DND-41 (cell line): Measurements from ENCODE around the gene NOL9.

ENCODE experiments used
- ATAC-seq: fragments of 200-7000 bp; cut with Tn5 transposase; 3 replicates; pipeline ENCODE4 v1.9.1; 2021; ENCODE audit warnings: low read depth; ENCODE audit not compliant: insufficient read depth
- DNase-seq: peaks from one replicate; pipeline ENCODE4 v3.0.0-alpha.2; 2020
- H2AFZ ChIP-seq: 2 replicates; pipeline ENCODE4 v1.6.0; 2012; ENCODE audit warnings: low read depth, low read length
- H3K27ac ChIP-seq: 2 replicates; pipeline ENCODE4 v1.5.1; 2012; ENCODE audit warnings: low read length, inconsistent platforms
- H3K27me3 ChIP-seq: fragments of 200-600 bp; sonication (generic); 2 replicates; pipeline ENCODE4 v1.6.0; 2012; ENCODE audit warnings: low read length, mild to moderate bottlenecking, inconsistent platforms; ENCODE audit not compliant: insufficient read depth, poor library complexity
- H3K36me3 ChIP-seq: 2 replicates; pipeline ENCODE4 v1.5.1; 2012; ENCODE audit warnings: low read length, inconsistent platforms; ENCODE audit not compliant: insufficient read depth
- H3K4me1 ChIP-seq: 2 replicates; pipeline ENCODE4 v1.5.1; 2012; ENCODE audit warnings: mild to moderate bottlenecking, low read length; ENCODE audit not compliant: insufficient read depth
- H3K4me2 ChIP-seq: 2 replicates; pipeline ENCODE4 v1.6.0; 2012; ENCODE audit warnings: mild to moderate bottlenecking, moderate library complexity, low read length, inconsistent platforms; ENCODE audit not compliant: insufficient read depth
- H3K4me3 ChIP-seq, 2 experiments: fragments of 200-600 bp in 1 of 2; shearing (Covaris generic) in 1 of 2; 2 replicates each; pipeline ENCODE4 v1.5.1; 2012 to 2016; ENCODE audit warnings: inconsistent platforms in 2 of 2, low read length in 2 of 2, mild to moderate bottlenecking in 2 of 2, low read depth in 1 of 2, moderate library complexity in 1 of 2
- H3K79me2 ChIP-seq: 2 replicates; pipeline ENCODE4 v1.6.0; 2012; ENCODE audit warnings: low read length, inconsistent platforms; ENCODE audit not compliant: insufficient read depth
- H3K9ac ChIP-seq: 2 replicates; pipeline ENCODE4 v1.6.0; 2012; ENCODE audit warnings: low read depth, mild to moderate bottlenecking, inconsistent platforms, low read length, moderate library complexity
- H3K9me3 ChIP-seq: 2 replicates; pipeline ENCODE4 v1.5.1; 2012; ENCODE audit warnings: low read length, moderate library complexity, mild to moderate bottlenecking, inconsistent platforms; ENCODE audit not compliant: insufficient read depth, severe bottlenecking
- H4K20me1 ChIP-seq: 2 replicates; pipeline ENCODE4 v1.6.0; 2012; ENCODE audit warnings: low read length; ENCODE audit not compliant: insufficient read depth
- CTCF ChIP-seq: IDR thresholded peaks from 2 replicates; pipeline ENCODE4 v1.5.1; 2012; ENCODE audit warnings: borderline replicate concordance, low read length, moderate library complexity, mild to moderate bottlenecking; ENCODE audit not compliant: poor library complexity, severe bottlenecking; ENCODE audit errors: extremely low read depth
- EZH2 ChIP-seq: IDR thresholded peaks from 3 replicates; pipeline ENCODE4 v1.6.1; 2012; ENCODE audit warnings: borderline replicate concordance, low read depth, mild to moderate bottlenecking, moderate library complexity, low read length, inconsistent platforms; ENCODE audit not compliant: severe bottlenecking

Gene NOL9

GRCh38 chr1:6512245-6512907, 41.9 kb downstream of the NOL9 start:
- Histone ChIP-seq H3K27ac (no peak overlapping the region), H3K9me3 (no peaks in the 10 kb centered on the region), H3K36me3 (no peaks in the 10 kb centered on the region), H4K20me1 (peaks cover 12% of the 10 kb centered on the region; the same call in 1 of the 2 replicates), H3K79me2 (no peaks in the 10 kb centered on the region), H3K9ac (no peak overlapping the region), H3K4me2 (no peak overlapping the region), H2AFZ (no peak overlapping the region), H3K4me3 (no peak overlapping the region), H3K27me3 (no peaks in the 10 kb centered on the region), H3K4me1 (no peaks in the 10 kb centered on the region)
- no peak for ATAC-seq
- no peak for DNase-seq
- TF ChIP-seq EZH2 (no peak), CTCF (no peak)

- H3K27me3 ChIP-seq, result no peaks in the 10 kb centered on the region
- no peaks in the 10 kb centered on the region for H3K4me1 ChIP-seq
- TF ChIP-seq CTCF, result no peak
- TF ChIP-seq EZH2, result no peak
- no peak overlapping the region for H3K4me2 ChIP-seq
- no peak for ATAC-seq
- no peak overlapping the region for H3K9ac ChIP-seq
- no peak for DNase-seq
- no peak overlapping the region for H3K4me3 ChIP-seq
- peaks cover 12% of the 10 kb centered on the region; the same call in 1 of the 2 replicates for H4K20me1 ChIP-seq
- no peak overlapping the region for H3K27ac ChIP-seq
- no peaks in the 10 kb centered on the region for H3K9me3 ChIP-seq
- H2AFZ ChIP-seq, result no peak overlapping the region
- no peaks in the 10 kb centered on the region for H3K79me2 ChIP-seq
- H3K36me3 ChIP-seq, result no peaks in the 10 kb centered on the region
Observed at GRCh38 chr1:6511561-6512244, 42.6 kb downstream of the NOL9 start.

DNA sequence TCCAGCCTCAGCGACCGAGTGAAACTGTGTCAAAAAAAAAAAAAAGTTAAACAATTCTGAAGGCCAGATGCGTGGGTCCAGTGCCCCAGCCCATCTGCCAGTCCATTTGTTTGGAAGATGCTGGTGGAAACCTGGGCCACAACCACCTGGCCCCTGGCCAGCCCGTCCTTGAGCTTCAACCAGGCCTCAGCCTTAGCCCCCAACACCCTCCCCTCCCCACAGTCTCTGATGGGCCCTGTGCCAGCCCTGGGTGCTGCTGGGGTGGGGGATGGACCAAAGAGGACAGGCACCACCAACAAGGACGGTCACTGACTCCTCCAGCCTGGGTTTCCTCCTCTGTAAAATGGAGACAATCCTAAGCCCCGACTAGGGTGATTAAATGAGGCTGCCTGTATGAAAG, 43.3 kb downstream of the NOL9 start:
- ATAC-seq (no peak), DNase-seq (no peak)
- Histone ChIP-seq H3K9ac (no peak overlapping the region), H3K4me3 (no peak overlapping the region), H4K20me1 (peaks cover 12% of the 10 kb centered on the region; the same call in 1 of the 2 replicates), H3K27me3 (no peaks in the 10 kb centered on the region), H3K4me1 (no peaks in the 10 kb centered on the region), H3K9me3 (no peaks in the 10 kb centered on the region), H3K4me2 (no peak overlapping the region), H3K27ac (no peak overlapping the region), H2AFZ (no peak overlapping the region), H3K79me2 (no peaks in the 10 kb centered on the region), H3K36me3 (no peaks in the 10 kb centered on the region)
- no peak for TF ChIP-seq EZH2

GRCh38 chr1:6510493-6510892, 43.8 kb downstream of the NOL9 start:
- Histone ChIP-seq H3K4me1 (no peaks in the 10 kb centered on the region), H3K27ac (no peak overlapping the region), H3K79me2 (no peaks in the 10 kb centered on the region), H3K4me3 (no peak overlapping the region), H3K9me3 (no peaks in the 10 kb centered on the region), H3K36me3 (no peaks in the 10 kb centered on the region), H3K27me3 (no peaks in the 10 kb centered on the region), H3K9ac (no peak overlapping the region), H4K20me1 (peaks cover 12% of the 10 kb centered on the region; the same call in 1 of the 2 replicates), H3K4me2 (no peak overlapping the region), H2AFZ (no peak overlapping the region)
- DNase-seq (no peak), ATAC-seq (no peak)
- TF ChIP-seq EZH2 (no peak), CTCF (no peak)
